Loucy (cell line): ENCODE data around the gene PSMB5.
"Not testable (repeated sequence)": the region's sequence is repeated elsewhere in the genome, so short reads cannot be mapped to it uniquely, and the experiment has no call there.

Experiments
- H2AFZ ChIP-seq: fragments of 200-600 bp; sonication (generic); 2 replicates; pipeline ENCODE4 v1.6.0; 2016; ENCODE audit warnings: antibody characterized with exemption, mild to moderate bottlenecking, low read length, moderate library complexity
- H3F3A ChIP-seq: fragments of 200-600 bp; 2 replicates; pipeline ENCODE4 v1.6.0; 2016; ENCODE audit warnings: antibody characterized with exemption, low read depth, mild to moderate bottlenecking
- H3K27me3 ChIP-seq: fragments of 200-600 bp; sonication (generic); 2 replicates; pipeline ENCODE4 v1.6.1; 2014; ENCODE audit warnings: low read length, mild to moderate bottlenecking; ENCODE audit not compliant: insufficient read depth, poor library complexity, severe bottlenecking
- H3K36me3 ChIP-seq: fragments of 200-600 bp; sonication (generic); 2 replicates; pipeline ENCODE4 v1.6.1; 2016; ENCODE audit warnings: low read length; ENCODE audit not compliant: insufficient read depth
- H3K4me1 ChIP-seq: fragments of 200-600 bp; sonication (generic); 2 replicates; pipeline ENCODE4 v1.5.1; 2014; ENCODE audit warnings: low read length, mild to moderate bottlenecking; ENCODE audit not compliant: insufficient read depth, poor library complexity, severe bottlenecking
- H3K4me2 ChIP-seq: fragments of 200-600 bp; sonication (generic); 2 replicates; pipeline ENCODE4 v1.6.0; 2014; ENCODE audit warnings: antibody characterized with exemption, low read length, low read depth, mild to moderate bottlenecking; ENCODE audit not compliant: poor library complexity, severe bottlenecking
- H3K4me3 ChIP-seq: fragments of 200-600 bp; sonication (generic); 2 replicates; pipeline ENCODE4 v1.5.1; 2014; ENCODE audit warnings: low read length, mild to moderate bottlenecking, mixed read lengths; ENCODE audit not compliant: poor library complexity, severe bottlenecking
- H3K79me2 ChIP-seq: fragments of 200-600 bp; sonication (generic); 2 replicates; pipeline ENCODE4 v1.6.1; 2014; ENCODE audit warnings: low read length; ENCODE audit not compliant: insufficient read depth
- H3K9ac ChIP-seq: fragments of 200-600 bp; sonication (generic); 2 replicates; pipeline ENCODE4 v1.6.0; 2014; ENCODE audit warnings: mild to moderate bottlenecking, low read depth, low read length, moderate library complexity; ENCODE audit not compliant: poor library complexity, severe bottlenecking
- H3K9me2 ChIP-seq: fragments of 200-600 bp; sonication (generic); replicated peaks from 2 replicates; pipeline ENCODE4 v1.6.1; 2016; ENCODE audit warnings: low read depth, low read length, mixed read lengths
- H3K9me3 ChIP-seq: fragments of 200-600 bp; sonication (generic); 2 replicates; pipeline ENCODE4 v1.6.1; 2014; ENCODE audit warnings: mild to moderate bottlenecking, antibody characterized with exemption, low read length, low read depth; ENCODE audit not compliant: insufficient read depth
- H4K20me1 ChIP-seq: fragments of 200-600 bp; sonication (generic); 2 replicates; pipeline ENCODE4 v1.6.0; 2014; ENCODE audit warnings: antibody characterized with exemption, low read length, mild to moderate bottlenecking; ENCODE audit not compliant: insufficient read depth, poor library complexity, severe bottlenecking
- CTCF ChIP-seq: fragments of 200-600 bp; sonication (generic); conservative IDR thresholded peaks from 2 replicates; pipeline ENCODE4 v1.5.1; 2014; ENCODE audit warnings: mild to moderate bottlenecking, antibody characterized with exemption, low read length
- EZH2phosphoT487 ChIP-seq: fragments of 200-600 bp; IDR thresholded peaks from 2 replicates; pipeline ENCODE4 v1.6.1; 2018; ENCODE audit warnings: antibody characterized with exemption, mild to moderate bottlenecking, moderate library complexity, borderline replicate concordance

Gene PSMB5

GRCh38 chr14:23005451-23006187 is 29.1 kb downstream of the PSMB5 start:
- peak overlapping the region; percentile 85 for H3K9ac ChIP-seq
- no peak overlapping the region for H2AFZ ChIP-seq
- peak overlapping the region; percentile 96 for H3K4me3 ChIP-seq

GRCh38 chr14:23004274-23004673 is 30.4 kb downstream of the PSMB5 start:
- H3K27me3 ChIP-seq, H3K36me3 ChIP-seq, H3K9me3 ChIP-seq, H3K9ac ChIP-seq, H3K4me2 ChIP-seq, H4K20me1 ChIP-seq, H3K9me2 ChIP-seq, H3K4me3 ChIP-seq, H2AFZ ChIP-seq, H3F3A ChIP-seq: not testable (repeated sequence)
- peaks cover 39% of the 10 kb centered on the region for H3K4me1 ChIP-seq
- H3K79me2 ChIP-seq = peaks cover 31% of the 10 kb centered on the region

More at GRCh38 chr14:23005451-23006187, 29.1 kb downstream of the PSMB5 start:
- TF ChIP-seq CTCF = no peak
- no peak for TF ChIP-seq EZH2phosphoT487
- no peaks in the 10 kb centered on the region for H4K20me1 ChIP-seq
- no peaks in the 10 kb centered on the region for H3K27me3 ChIP-seq
- H3F3A ChIP-seq = peaks cover 7% of the 10 kb centered on the region
- H3K4me2 ChIP-seq = peak overlapping the region; percentile 99
- H3K4me1 ChIP-seq = peaks cover 46% of the 10 kb centered on the region
- H3K36me3 ChIP-seq = no peaks in the 10 kb centered on the region
- H3K9me3 ChIP-seq = no peaks in the 10 kb centered on the region
- H3K9me2 ChIP-seq = no peaks in the 10 kb centered on the region
- peaks cover 36% of the 10 kb centered on the region for H3K79me2 ChIP-seq

- TF ChIP-seq CTCF = no peak
Observed at GRCh38 chr14:23002592-23002991, 32.1 kb downstream of the PSMB5 start.

GRCh38 chr14:23000860-23001259 is 33.8 kb downstream of the PSMB5 start:
- Histone ChIP-seq H3K9me2 (no peaks in the 10 kb centered on the region), H2AFZ (no peak overlapping the region), H3K36me3 (no peaks in the 10 kb centered on the region), H3K9me3 (no peaks in the 10 kb centered on the region), H3K4me3 (no peak overlapping the region), H3K79me2 (peaks cover 2% of the 10 kb centered on the region), H3K27me3 (no peaks in the 10 kb centered on the region), H3F3A (no peaks in the 10 kb centered on the region), H4K20me1 (no peaks in the 10 kb centered on the region), H3K4me2 (no peak overlapping the region), H3K9ac (no peak overlapping the region), H3K4me1 (peaks cover 11% of the 10 kb centered on the region)
- no peak for TF ChIP-seq CTCF
- no peak for TF ChIP-seq EZH2phosphoT487

More at GRCh38 chr14:23002592-23002991, 32.1 kb downstream of the PSMB5 start:
- no peaks in the 10 kb centered on the region for H3K36me3 ChIP-seq
- H3K9ac ChIP-seq = no peak overlapping the region
- no peaks in the 10 kb centered on the region for H3K9me3 ChIP-seq
- H3F3A ChIP-seq = no peaks in the 10 kb centered on the region
- H3K9me2 ChIP-seq = no peaks in the 10 kb centered on the region
- no peak overlapping the region for H3K4me2 ChIP-seq
- no peak overlapping the region for H2AFZ ChIP-seq
- H4K20me1 ChIP-seq = no peaks in the 10 kb centered on the region
- H3K27me3 ChIP-seq = no peaks in the 10 kb centered on the region
- H3K79me2 ChIP-seq = peaks cover 15% of the 10 kb centered on the region
- H3K4me3 ChIP-seq = no peak overlapping the region
- peaks cover 23% of the 10 kb centered on the region for H3K4me1 ChIP-seq
